Measurements from ENCODE around the gene ENAH.
"Not testable (repeated sequence)": the region's sequence is repeated elsewhere in the genome, so short reads cannot be mapped to it uniquely, and the experiment has no call there.

The ENAH gene

GRCh38 chr1:225483818-225484656 is 168.9 kb downstream of the ENAH start:
- no peak for DNase-seq

- no peak for DNase-seq
Observed at GRCh38 chr1:225482421-225482950, 170.4 kb downstream of the ENAH start.

- no peak for DNase-seq
Observed at GRCh38 chr1:225481738-225482137, 171.2 kb downstream of the ENAH start.

GRCh38 chr1:225480825-225481434 is 172.0 kb downstream of the ENAH start:
- DNase-seq: peak; percentile 52

GRCh38 chr1:225479996-225480720 is 172.8 kb downstream of the ENAH start:
- DNase-seq: no peak

- no peak for DNase-seq
Observed at GRCh38 chr1:225479341-225479740, 173.6 kb downstream of the ENAH start.

GRCh38 chr1:225477296-225477911 is 175.5 kb downstream of the ENAH start:
- no peak for DNase-seq

GRCh38 chr1:225476538-225476988 is 176.4 kb downstream of the ENAH start:
- peak; percentile 8 for DNase-seq

- DNase-seq: no peak
Observed at GRCh38 chr1:225476100-225476511, 176.8 kb downstream of the ENAH start.

- DNase-seq: peak; percentile 68
Observed at GRCh38 chr1:225474986-225475820, 177.7 kb downstream of the ENAH start.

- DNase-seq: no peak
Observed at GRCh38 chr1:225474439-225474985, 178.4 kb downstream of the ENAH start.

- not testable (repeated sequence) for DNase-seq
Observed at GRCh38 chr1:225473676-225474438, 179.1 kb downstream of the ENAH start.

- DNase-seq: peak; percentile 62
Observed at GRCh38 chr1:225473266-225473665, 179.7 kb downstream of the ENAH start.

- no peak for DNase-seq
Observed at GRCh38 chr1:225471453-225472301, 181.2 kb downstream of the ENAH start.

- DNase-seq: no peak
Observed at GRCh38 chr1:225471109-225471452, 181.8 kb downstream of the ENAH start.

GRCh38 chr1:225470211-225471108 is 182.5 kb downstream of the ENAH start:
- no peak for DNase-seq

- no peak for DNase-seq
Observed at GRCh38 chr1:225469051-225469450, 183.9 kb downstream of the ENAH start.

GRCh38 chr1:225468270-225469020 is 184.5 kb downstream of the ENAH start:
- peak; percentile 35 for DNase-seq

Data from CD4-positive, alpha-beta T cell treated with Interleukin-17A for 1 hour (primary cell).